H1 (cell line): ENCODE data around the gene GRM4. TPM values are rescaled to one million over a fixed set of nuclear protein-coding genes. Genes with fewer than 3 reads are reported as not detected.

Experiments
- CTCF ChIA-PET: fragments of 300-600 bp; sonication (Branson Sonifier 250); formaldehyde crosslinking; loops from one replicate; lab custom pipeline; 2021; ENCODE audit not compliant: partially characterized antibody; lab: Charles Lee
- POLR2A ChIA-PET: fragments of 300-600 bp; sonication (Branson Sonifier 250); formaldehyde crosslinking; loops from one replicate; lab custom pipeline; 2021; ENCODE audit warnings: inconsistent platforms; ENCODE audit not compliant: partially characterized antibody; lab: Charles Lee
- DNase-seq, 2 experiments: peaks; one replicate each; pipeline versions ENCODE4 v3.0.0 to v3.0.0-alpha.2; 2010 to 2022; ENCODE audit warnings: low spot score in 2 of 2, low read depth in 1 of 2, mixed read lengths in 1 of 2
- FAIRE-seq: peaks from 2 replicates; lab custom pipeline; 2011; peaks lifted over from hg19 to GRCh38; lab: Jason Lieb, UNC
- H2AFZ ChIP-seq: 2 replicates; pipeline ENCODE4 v1.8.1; 2012; ENCODE audit warnings: low read length, inconsistent platforms
- H2AK5ac ChIP-seq: 2 replicates; pipeline ENCODE4 v1.6.1; 2013; ENCODE audit warnings: low read depth, low read length
- H2BK120ac ChIP-seq: replicated peaks from 2 replicates; pipeline ENCODE3; 2013; ENCODE audit warnings: low read depth, low read length, inconsistent platforms
- H2BK12ac ChIP-seq: 2 replicates; pipeline ENCODE4 v1.6.1; 2013; ENCODE audit warnings: low read depth, low read length
- H2BK15ac ChIP-seq: 2 replicates; pipeline ENCODE4 v1.6.1; 2013; ENCODE audit warnings: low read length
- H2BK20ac ChIP-seq: 2 replicates; pipeline ENCODE4 v1.6.1; 2013; ENCODE audit warnings: low read length
- H2BK5ac ChIP-seq: 2 replicates; pipeline ENCODE4 v1.6.1; 2013; ENCODE audit warnings: low read depth, low read length
- H3K14ac ChIP-seq: 2 replicates; pipeline ENCODE4 v1.6.1; 2013; ENCODE audit warnings: inconsistent platforms; ENCODE audit not compliant: insufficient read length
- H3K18ac ChIP-seq: 2 replicates; pipeline ENCODE4 v1.6.1; 2013; ENCODE audit warnings: low read length; ENCODE audit errors: extremely low read depth
- H3K23ac ChIP-seq: 2 replicates; pipeline ENCODE4 v1.6.1; 2013; ENCODE audit warnings: inconsistent platforms; ENCODE audit not compliant: insufficient read length
- H3K23me2 ChIP-seq: 2 replicates; pipeline ENCODE4 v1.6.1; 2013; ENCODE audit warnings: low read depth, low read length
- H3K27ac ChIP-seq: 2 replicates; pipeline ENCODE4 v1.6.1; 2011; ENCODE audit warnings: low read depth, low read length, inconsistent platforms
- H3K27me3 ChIP-seq, 4 experiments: replicated peaks in 1 of 4; 1 replicate in 1 of 4; 2 replicates in 3 of 4; pipeline versions ENCODE4 v1.6.1 to v1.8.1; 2011 to 2013; ENCODE audit warnings: low read length in 3 of 4, mild to moderate bottlenecking in 3 of 4, inconsistent platforms in 2 of 4, mixed read lengths in 2 of 4, moderate library complexity in 1 of 4; ENCODE audit not compliant: control insufficient read depth in 3 of 4, insufficient read depth in 3 of 4; ENCODE audit errors: extremely low read depth in 1 of 4
- H3K36me3 ChIP-seq, 4 experiments: 2 replicates each; pipeline versions ENCODE4 v1.6.1 to v1.8.1; 2011 to 2013; ENCODE audit warnings: mild to moderate bottlenecking in 4 of 4, low read length in 3 of 4, moderate library complexity in 2 of 4, control low read depth in 1 of 4, inconsistent platforms in 1 of 4; ENCODE audit not compliant: insufficient read depth in 4 of 4, control insufficient read depth in 2 of 4
- H3K4ac ChIP-seq: replicated peaks from 2 replicates; pipeline ENCODE3; 2013; ENCODE audit warnings: low read length, low read depth, mixed read lengths, inconsistent platforms; ENCODE audit not compliant: insufficient read length
- H3K4me1 ChIP-seq, 4 experiments: replicated peaks in 1 of 4; 1 replicate in 1 of 4; 2 replicates in 3 of 4; pipeline versions ENCODE4 v1.6.1 to v1.8.1; 2011 to 2013; ENCODE audit warnings: low read length in 3 of 4, inconsistent platforms in 2 of 4, mixed read lengths in 1 of 4; ENCODE audit not compliant: insufficient read depth in 4 of 4, control insufficient read depth in 3 of 4
- H3K4me2 ChIP-seq, 2 experiments: 2 replicates each; pipeline versions ENCODE4 v1.6.1 to v1.8.1; 2011 to 2013; ENCODE audit warnings: low read depth in 2 of 2, low read length in 2 of 2, control low read depth in 1 of 2, inconsistent platforms in 1 of 2, mild to moderate bottlenecking in 1 of 2; ENCODE audit not compliant: insufficient read depth in 1 of 2
- H3K4me3 ChIP-seq, 4 experiments: fragments of 200-600, 300-600 bp in 1 of 4; sonication (generic), shearing (Covaris generic), sonication (Bioruptor Twin) in 1 of 4; 2 replicates each; pipeline versions ENCODE4 v1.5.1 to v1.8.1; 2011 to 2016; ENCODE audit warnings: low read length in 4 of 4, low read depth in 3 of 4, control low read depth in 2 of 4, inconsistent platforms in 2 of 4, mild to moderate bottlenecking in 2 of 4, mixed read lengths in 1 of 4, moderate library complexity in 1 of 4; ENCODE audit not compliant: insufficient read depth in 2 of 4; ENCODE audit errors: extremely low read depth in 1 of 4
- H3K56ac ChIP-seq: replicated peaks from 2 replicates; pipeline ENCODE3; 2013; ENCODE audit warnings: low read depth, mild to moderate bottlenecking, mixed read lengths, low read length, inconsistent platforms; ENCODE audit not compliant: insufficient read length
- H3K79me1 ChIP-seq: 2 replicates; pipeline ENCODE4 v1.6.1; 2013; ENCODE audit warnings: low read depth, low read length, control low read depth
- H3K79me2 ChIP-seq, 2 experiments: 2 replicates each; pipeline versions ENCODE4 v1.6.1 to v1.8.1; 2012 to 2013; ENCODE audit warnings: low read length in 2 of 2, mild to moderate bottlenecking in 2 of 2, inconsistent platforms in 1 of 2; ENCODE audit not compliant: insufficient read depth in 2 of 2, control insufficient read depth in 1 of 2
- H3K9ac ChIP-seq, 4 experiments: replicated peaks in 1 of 4; 1 replicate in 1 of 4; 2 replicates in 3 of 4; pipeline versions ENCODE4 v1.6.1 to v1.8.1; 2011 to 2013; ENCODE audit warnings: low read depth in 3 of 4, low read length in 3 of 4, control low read depth in 2 of 4, mild to moderate bottlenecking in 2 of 4, moderate library complexity in 2 of 4, inconsistent platforms in 1 of 4; ENCODE audit errors: extremely low read depth in 1 of 4
- H3K9me3 ChIP-seq, 2 experiments: 2 replicates each; pipeline versions ENCODE4 v1.6.1 to v1.8.1; 2012 to 2013; ENCODE audit warnings: mild to moderate bottlenecking in 2 of 2, moderate library complexity in 2 of 2, control low read depth in 1 of 2, inconsistent platforms in 1 of 2, low read depth in 1 of 2, low read length in 1 of 2, mixed read lengths in 1 of 2; ENCODE audit not compliant: insufficient read depth in 2 of 2
- H4K20me1 ChIP-seq, 2 experiments: replicated peaks in 1 of 2; 2 replicates each; pipeline versions ENCODE3 to v1.8.1; 2011 to 2013; ENCODE audit warnings: inconsistent platforms in 2 of 2, low read length in 2 of 2, mild to moderate bottlenecking in 1 of 2; ENCODE audit not compliant: insufficient read depth in 2 of 2, control insufficient read depth in 1 of 2
- H4K5ac ChIP-seq: 2 replicates; pipeline ENCODE4 v1.6.1; 2013; ENCODE audit warnings: low read length, low read depth, mixed read lengths, inconsistent platforms; ENCODE audit not compliant: insufficient read length
- H4K8ac ChIP-seq: 2 replicates; pipeline ENCODE4 v1.8.0; 2013; ENCODE audit warnings: mild to moderate bottlenecking, moderate library complexity, low read length, inconsistent platforms; ENCODE audit not compliant: insufficient read depth; ENCODE audit errors: extremely low read depth
- H4K91ac ChIP-seq: replicated peaks from 2 replicates; pipeline ENCODE3; 2013; ENCODE audit warnings: low read length, mixed read lengths, inconsistent platforms; ENCODE audit not compliant: insufficient read length
- ASH2L ChIP-seq: fragments of 200-600, 300-600 bp; sonication (generic); IDR thresholded peaks from one replicate; pipeline ENCODE4 v1.7.1; 2017; ENCODE audit warnings: low read length
- BCL11A ChIP-seq, 2 experiments: IDR thresholded peaks; one replicate each; pipeline ENCODE4 v1.6.1; 2011; ENCODE audit warnings: low read depth in 2 of 2, low read length in 2 of 2, mild to moderate bottlenecking in 2 of 2
- CBX8 ChIP-seq: fragments of 300-800, 300-1000 bp; sonication (generic); IDR thresholded peaks from 2 replicates; pipeline ENCODE4 v1.7.1; 2016; ENCODE audit warnings: low read depth, low read length, borderline replicate concordance
- CREB1 ChIP-seq: IDR thresholded peaks from 2 replicates; pipeline ENCODE4 v1.6.1; 2012; ENCODE audit warnings: inconsistent platforms
- EP300 ChIP-seq, 2 experiments: IDR thresholded peaks; 1 replicate in 1 of 2; 2 replicates in 1 of 2; pipeline ENCODE4 v1.6.1; 2011 to 2012; ENCODE audit warnings: low read depth in 2 of 2, low read length in 2 of 2, mild to moderate bottlenecking in 2 of 2, borderline replicate concordance in 1 of 2, inconsistent platforms in 1 of 2, moderate library complexity in 1 of 2
- FOSL1 ChIP-seq: IDR thresholded peaks from 2 replicates; pipeline ENCODE4 v1.6.1; 2011; ENCODE audit warnings: mild to moderate bottlenecking, low read depth, low read length, moderate library complexity; ENCODE audit not compliant: insufficient read depth
- GTF2F1 ChIP-seq: IDR thresholded peaks from 2 replicates; pipeline ENCODE4 v1.6.1; 2012; ENCODE audit warnings: low read depth, low read length, improper control_type of control experiment, borderline replicate concordance
- JUN ChIP-seq: IDR thresholded peaks from 2 replicates; pipeline ENCODE4 v1.6.1; 2011; ENCODE audit warnings: low read depth, mild to moderate bottlenecking, improper control_type of control experiment, low read length
- PHF8 ChIP-seq: fragments of 200-600 bp; sonication (generic); conservative IDR thresholded peaks from 2 replicates; pipeline ENCODE4 v1.7.1; 2012; ENCODE audit warnings: low read depth, mild to moderate bottlenecking, inconsistent platforms, low read length, moderate library complexity
- POLR2AphosphoS5 ChIP-seq: IDR thresholded peaks from 2 replicates; pipeline ENCODE4 v1.6.1; 2011; ENCODE audit warnings: low read depth, low read length
- SAP30 ChIP-seq: fragments of 300-600 bp; sonication (generic); IDR thresholded peaks from 2 replicates; pipeline ENCODE4 v1.7.1; 2012; ENCODE audit warnings: low read length, moderate library complexity, mild to moderate bottlenecking, inconsistent platforms; ENCODE audit not compliant: insufficient read depth, insufficient replicate concordance
- SP1 ChIP-seq: IDR thresholded peaks from 2 replicates; pipeline ENCODE4 v1.6.1; 2011; ENCODE audit warnings: low read depth, low read length
- SP4 ChIP-seq: IDR thresholded peaks from 2 replicates; pipeline ENCODE4 v1.6.1; 2012; ENCODE audit warnings: low read length, inconsistent platforms
- TAF7 ChIP-seq: optimal IDR thresholded peaks from 2 replicates; pipeline ENCODE3; 2011; ENCODE audit warnings: low read depth, mild to moderate bottlenecking, inconsistent platforms, low read length, moderate library complexity, borderline replicate concordance
- WGBS, 2 experiments: shearing (Covaris generic) in 1 of 2; methylation state at CpG; one replicate each; pipeline versions ENCODE4 v1.1.6 to v1.1.7; 2013 to 2015; ENCODE audit warnings: low lambda C conversion rate in 2 of 2, mixed read lengths in 2 of 2, inconsistent platforms in 1 of 2, low coverage in 1 of 2, missing lambda C conversion rate in 1 of 2; ENCODE audit not compliant: insufficient replicate concordance in 2 of 2, insufficient coverage in 1 of 2, insufficient read length in 1 of 2; ENCODE audit errors: extremely low coverage in 1 of 2, missing lambda C conversion rate in 1 of 2; 5-methylcytosine and 5-hydroxymethylcytosine counted together
- polyA plus RNA-seq, 7 experiments: library from polyadenylated mRNA; depleted of rRNA in 3 of 7; stranded (reverse) in 5 of 7; unstranded in 2 of 7; fragments of >200 nt in 5 of 7; fragments of 200-250 nt in 2 of 7; gene quantifications; 1 replicate in 5 of 7; 2 replicates in 1 of 7; 4 replicates in 1 of 7; pipeline versions ENCODE4 v1.2.1 to v1.2.3, GENCODE V29; 2011 to 2013; ENCODE audit warnings: missing spikeins in 2 of 7, mixed read lengths in 2 of 7
- total RNA-seq: library from RNA; stranded (reverse); fragmentation: NEBNext Ultra II Directional; extraction: Animal tissue kit (Norgen Biotek cat#: 25700); gene quantifications from 2 replicates; pipeline ENCODE4 v1.2.1, GENCODE V29; 2021

GRM4 gene
- total and polyA plus RNA-seq, 2 of the 8 experiments (the other 6 are each of a cell fraction or from before 2014, with no cell fraction given): 19.6 to 21.5 TPM

GRCh38 chr6:34096814-34097213 is 49.1 kb downstream of the GRM4 start:
- Histone ChIP-seq H4K5ac (no peak overlapping the region), H3K14ac (no peak overlapping the region), H2AK5ac (peak overlapping the region; percentile 29; the same call in 1 of the 2 replicates), H3K23me2 (no peaks in the 10 kb centered on the region), H4K20me1 (peaks cover 3 to 5% of the 10 kb centered on the region in 2 experiments), H3K4me1 (peaks cover 0 to 30% (median 15%) of the 10 kb centered on the region in 4 experiments; a peak in 6 of 7 replicates), H3K36me3 (no peaks in the 10 kb centered on the region; a peak in 1 of 8 replicates), H3K4ac (no peak overlapping the region), H2BK20ac (peak overlapping the region; percentile 82; the same call in 1 of the 2 replicates), H3K79me1 (no peaks in the 10 kb centered on the region; the same call in 1 of the 2 replicates), H3K18ac (no peak overlapping the region), H3K4me3 (no peak overlapping the region), H2BK12ac (no peak overlapping the region), H4K8ac (no peak overlapping the region), H3K4me2 (no peak overlapping the region), H3K79me2 (no peaks in the 10 kb centered on the region), H2BK5ac (no peak overlapping the region; the same call in 1 of the 2 replicates), H3K56ac (no peak overlapping the region), H3K23ac (no peak overlapping the region), H3K27me3 (no peaks in the 10 kb centered on the region), H3K9me3 (no peaks in the 10 kb centered on the region), H4K91ac (no peak overlapping the region), H2BK15ac (peak overlapping the region; percentile 84; the same call in 1 of the 2 replicates), H3K27ac (no peak overlapping the region), H3K9ac (0 out of 7 replicates have a peak overlapping the region, but pooled peaks of 1 of the 4 experiments have one; percentile 6), H2AFZ (no peak overlapping the region), H2BK120ac (no peak overlapping the region)
- ChIA-PET CTCF (interaction anchor here (0.9 to 2.5 kb wide), 5 partner anchors 11 to 58 kb away, joined by 3 to 8 read pairs (median 6); no protein-coding TSS in a partner anchor), POLR2A (no interaction called here)
- WGBS, 2 experiments: 82% methylated on average over 8 of the region's 8 CpGs; no CpG with 5 or more reads in 1 of the 2 experiments
- no peak for DNase-seq
- FAIRE-seq: no peak
- TF ChIP-seq ASH2L (no peak), CBX8 (no peak), TAF7 (no peak), BCL11A (IDR thresholded peaks at IDR 0.05; ENCODE audit: low read depth in 2 of 2, low read length in 2 of 2) (no peak), GTF2F1 (no peak), SP1 (no peak), POLR2AphosphoS5 (no peak), JUN (no peak), SP4 (no peak), FOSL1 (no peak), CREB1 (no peak), EP300 (IDR thresholded peaks at IDR 0.05; ENCODE audit: borderline replicate concordance in 1 of 2, low read depth in 2 of 2, low read length in 2 of 2) (no peak), SAP30 (no peak), PHF8 (no peak)
